ENCODE measurements around the gene FEN1. TPM values are rescaled to one million over a fixed set of nuclear protein-coding genes. Genes with fewer than 3 reads are reported as not detected.

Gene FEN1
- total RNA-seq, 1 experiment from 2014 or later, result 89.5 TPM

- no TSS peak for BruUV-seq (replicated peaks)
- Histone ChIP-seq H3K4me1 (ENCODE audit: control insufficient read depth in 1 of 2, insufficient read depth in 2 of 2, low read length in 2 of 2) (peaks cover 3 to 18% of the 10 kb centered on the region in 2 experiments; a peak in 2 of 4 replicates), H3K4me3 (replicated peaks in 1 of 2; ENCODE audit: low read depth in 1 of 2, low read length in 2 of 2) (no peak overlapping the region), H3K36me3 (ENCODE audit: control insufficient read depth in 1 of 2, insufficient read depth in 2 of 2, low read length in 2 of 2) (no peaks in the 10 kb centered on the region), H3K9ac (ENCODE audit: low read length) (no peak overlapping the region), H3K27ac (ENCODE audit: low read depth, low read length) (no peak overlapping the region), H3K27me3 (ENCODE audit: insufficient read depth, low read length) (no peaks in the 10 kb centered on the region), H2AFZ (ENCODE audit: low read depth, low read length, poor library complexity, severe bottlenecking) (no peak overlapping the region), H3K4me2 (ENCODE audit: low read length) (no peak overlapping the region), H3K79me2 (ENCODE audit: insufficient read depth, low read length) (no peaks in the 10 kb centered on the region), H3K9me2 (ENCODE audit: insufficient read depth) (no peaks in the 10 kb centered on the region), H4K20me1 (ENCODE audit: insufficient read depth) (no peaks in the 10 kb centered on the region), H3K9me3 (ENCODE audit: control insufficient read depth in 1 of 2, insufficient read depth in 1 of 2, low read depth in 1 of 2, low read length in 2 of 2) (no peaks in the 10 kb centered on the region)
- CTCF ChIA-PET, result interaction anchor here (0.7 to 2.0 kb wide), 9 partner anchors 13 to 362 kb away, joined by 3 to 20 read pairs (median 8); no protein-coding TSS in a partner anchor
- RAD21 ChIA-PET (ENCODE audit: low non-redundant PET in 1 of 2, low total read pairs in 2 of 2, uncharacterized antibody in 2 of 2, unreplicated experiment in 2 of 2), result interaction anchor here (0.7 to 0.8 kb wide), 2 partner anchors 32 to 362 kb away, joined by 3 read pairs; no protein-coding TSS in a partner anchor
- ATAC-seq (no peak), DNase-seq (ENCODE audit: low read depth, low spot score) (no peak)
- POLR2A ChIA-PET, result interaction anchor here (1.1 kb wide), 1 partner anchor 32 kb away, joined by 3 read pairs; no protein-coding TSS in a partner anchor
- intact Hi-C loops (cut with micrococcal nuclease), result loop anchor here (1.0 to 2.0 kb wide), 3 partner anchors 30 to 362 kb away; no protein-coding TSS in a partner anchor
- no peak for TF ChIP-seq JUND (IDR thresholded peaks at IDR 0.05)
These were observed 46.1 kb upstream of the FEN1 start for GRCh38 chr11:61746442-61747191.

GRCh38 chr11:61747192-61747966 is 45.3 kb upstream of the FEN1 start:
- no peaks in the 10 kb centered on the region for H3K9me2 ChIP-seq (ENCODE audit: insufficient read depth)
- no peak overlapping the region for H3K9ac ChIP-seq (ENCODE audit: low read length)
- H3K27me3 ChIP-seq (ENCODE audit: insufficient read depth, low read length), result no peaks in the 10 kb centered on the region
- TF ChIP-seq YY1 (IDR thresholded peaks at IDR 0.05; ENCODE audit: extremely low read depth, insufficient replicate concordance, low read depth, low read length) (no peak), CBX3 (IDR thresholded peaks at IDR 0.05; ENCODE audit: low read depth) (no peak), SP1 (IDR thresholded peaks at IDR 0.05; ENCODE audit: low read depth) (no peak), ZFX (IDR thresholded peaks at IDR 0.05) (peak; percentile 34; the same call in 1 of the 2 replicates), CEBPB (IDR thresholded peaks at IDR 0.05; ENCODE audit: low read depth) (no peak), CTCF (IDR thresholded peaks at IDR 0.05 in 2 of 3, conservative IDR thresholded peaks at IDR 0.05 in 1 of 3; ENCODE audit: borderline replicate concordance in 1 of 3, insufficient read depth in 1 of 3, low read depth in 2 of 3, low read length in 2 of 3) (peak in 2 of 3 experiments; percentile 85 to 94; a peak in 4 of 6 replicates)
- H3K4me3 ChIP-seq (replicated peaks in 1 of 2; ENCODE audit: low read depth in 1 of 2, low read length in 2 of 2), result no peak overlapping the region
- CTCF ChIA-PET, result interaction anchor here (0.6 to 2.0 kb wide), 23 partner anchors 9 to 365 kb away, joined by 3 to 20 read pairs (median 6); partner anchors contain the start of genes FEN1 and TMEM258
- H3K4me1 ChIP-seq (ENCODE audit: control insufficient read depth in 1 of 2, insufficient read depth in 2 of 2, low read length in 2 of 2), result peaks cover 6 to 24% of the 10 kb centered on the region in 2 experiments; a peak in 2 of 4 replicates
- no peaks in the 10 kb centered on the region for H3K79me2 ChIP-seq (ENCODE audit: insufficient read depth, low read length)
- RAD21 ChIA-PET (ENCODE audit: low non-redundant PET in 1 of 2, low total read pairs in 2 of 2, uncharacterized antibody in 2 of 2, unreplicated experiment in 2 of 2), result interaction anchor here (0.6 to 1.7 kb wide), 9 partner anchors 18 to 361 kb away, joined by 3 to 8 read pairs (median 4); no protein-coding TSS in a partner anchor
- peak overlapping the region; percentile 27 for H3K4me2 ChIP-seq (ENCODE audit: low read length)
- H3K9me3 ChIP-seq (ENCODE audit: control insufficient read depth in 1 of 2, insufficient read depth in 1 of 2, low read depth in 1 of 2, low read length in 2 of 2), result no peaks in the 10 kb centered on the region
- ATAC-seq (peak; percentile 83), DNase-seq (ENCODE audit: low read depth, low spot score) (peak; percentile 48)
- no TSS peak for BruUV-seq (replicated peaks)
- H4K20me1 ChIP-seq (ENCODE audit: insufficient read depth), result no peaks in the 10 kb centered on the region
- POLR2A ChIA-PET, result interaction anchor here (0.7 to 1.1 kb wide), 2 partner anchors 14 to 32 kb away, joined by 3 read pairs; no protein-coding TSS in a partner anchor
- intact Hi-C loops (cut with micrococcal nuclease), result loop anchor here (1.0 to 2.0 kb wide), 3 partner anchors 29 to 361 kb away; no protein-coding TSS in a partner anchor
- no peak overlapping the region for H2AFZ ChIP-seq (ENCODE audit: low read depth, low read length, poor library complexity, severe bottlenecking)
- H3K27ac ChIP-seq (ENCODE audit: low read depth, low read length), result peak overlapping the region; percentile 21; the same call in 1 of the 2 replicates
- H3K36me3 ChIP-seq (ENCODE audit: control insufficient read depth in 1 of 2, insufficient read depth in 2 of 2, low read length in 2 of 2), result no peaks in the 10 kb centered on the region

All from HCT116 (cell line).